ENCODE results near the gene FNBP1L. TPM values are rescaled to one million over a fixed set of nuclear protein-coding genes. Genes with fewer than 3 reads are reported as not detected.

Gene FNBP1L
- total and polyA plus RNA-seq, 2 experiments from 2014 or later: 56.3 to 132 TPM

GRCh38 chr1:93559045-93559444 is 111.1 kb downstream of the FNBP1L start:
- Mint-ChIP-seq H3K27me3 (ENCODE audit: insufficient read depth, low read depth, poor library complexity) (no peaks in the 10 kb centered on the region), H3K4me1 (no peaks in the 10 kb centered on the region), H3K9me3 (no peaks in the 10 kb centered on the region), H3K36me3 (ENCODE audit: low read depth) (peaks cover 42% of the 10 kb centered on the region), H3K4me3 (no peak overlapping the region), H3K27ac (no peak overlapping the region)
- Histone ChIP-seq H2AFZ (no peak overlapping the region), H3K9me2 (ENCODE audit: insufficient read depth) (no peaks in the 10 kb centered on the region), H3K4me3 (no peak overlapping the region), H3K4me2 (no peak overlapping the region), H3K27me3 (ENCODE audit: insufficient read depth) (no peaks in the 10 kb centered on the region), H3K27ac (ENCODE audit: low read depth) (no peak overlapping the region), H3F3A (replicated peaks; ENCODE audit: low read depth) (no peaks in the 10 kb centered on the region), H3K4me1 (ENCODE audit: insufficient read depth) (no peaks in the 10 kb centered on the region), H4K20me1 (replicated peaks; ENCODE audit: insufficient read depth) (no peaks in the 10 kb centered on the region; the same call in none of the 2 replicates), H3K36me3 (ENCODE audit: insufficient read depth) (peaks cover 3% of the 10 kb centered on the region; the same call in 1 of the 2 replicates), H3K79me2 (replicated peaks; ENCODE audit: insufficient read depth) (no peaks in the 10 kb centered on the region; the same call in 1 of the 2 replicates)
- TF ChIP-seq STAT1 (IDR thresholded peaks at IDR 0.05; ENCODE audit: unreplicated experiment) (no peak), ZNF462 (CRISPR knock-in tag; IDR thresholded peaks at IDR 0.05) (no peak), CREB1 (CRISPR knock-in tag; IDR thresholded peaks at IDR 0.05; ENCODE audit: low read depth) (no peak)
- TF ChIP-seq, protein P1, sequence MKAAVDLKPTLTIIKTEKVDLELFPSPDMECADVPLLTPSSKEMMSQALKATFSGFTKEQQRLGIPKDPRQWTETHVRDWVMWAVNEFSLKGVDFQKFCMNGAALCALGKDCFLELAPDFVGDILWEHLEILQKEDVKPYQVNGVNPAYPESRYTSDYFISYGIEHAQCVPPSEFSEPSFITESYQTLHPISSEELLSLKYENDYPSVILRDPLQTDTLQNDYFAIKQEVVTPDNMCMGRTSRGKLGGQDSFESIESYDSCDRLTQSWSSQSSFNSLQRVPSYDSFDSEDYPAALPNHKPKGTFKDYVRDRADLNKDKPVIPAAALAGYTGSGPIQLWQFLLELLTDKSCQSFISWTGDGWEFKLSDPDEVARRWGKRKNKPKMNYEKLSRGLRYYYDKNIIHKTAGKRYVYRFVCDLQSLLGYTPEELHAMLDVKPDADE (IDR thresholded peaks at IDR 0.05): no peak
- ATAC-seq (no peak), DNase-seq (ENCODE audit: low spot score) (no peak)

- Histone ChIP-seq H3K9me2 (ENCODE audit: insufficient read depth) (no peaks in the 10 kb centered on the region), H3K4me2 (no peak overlapping the region), H4K20me1 (replicated peaks; ENCODE audit: insufficient read depth) (no peaks in the 10 kb centered on the region; the same call in none of the 2 replicates), H3K27me3 (ENCODE audit: insufficient read depth) (no peaks in the 10 kb centered on the region), H3K36me3 (ENCODE audit: insufficient read depth) (peaks cover 3% of the 10 kb centered on the region; the same call in 1 of the 2 replicates), H3K4me3 (no peak overlapping the region), H3K79me2 (replicated peaks; ENCODE audit: insufficient read depth) (no peaks in the 10 kb centered on the region; the same call in 1 of the 2 replicates), H3F3A (replicated peaks; ENCODE audit: low read depth) (no peaks in the 10 kb centered on the region), H3K4me1 (ENCODE audit: insufficient read depth) (no peaks in the 10 kb centered on the region), H2AFZ (no peak overlapping the region), H3K27ac (ENCODE audit: low read depth) (no peak overlapping the region)
- Mint-ChIP-seq H3K36me3 (ENCODE audit: low read depth) (peaks cover 42% of the 10 kb centered on the region), H3K27me3 (ENCODE audit: insufficient read depth, low read depth, poor library complexity) (no peaks in the 10 kb centered on the region), H3K4me1 (no peaks in the 10 kb centered on the region), H3K9me3 (no peaks in the 10 kb centered on the region), H3K27ac (no peak overlapping the region), H3K4me3 (no peak overlapping the region)
- ATAC-seq: no peak
- no peak for DNase-seq (ENCODE audit: low spot score)
- TF ChIP-seq NANOG (IDR thresholded peaks at IDR 0.05; ENCODE audit: borderline replicate concordance): no peak
- TF ChIP-seq JUNB (IDR thresholded peaks at IDR 0.05; ENCODE audit: unreplicated experiment): no peak
- TF ChIP-seq, protein P2, sequence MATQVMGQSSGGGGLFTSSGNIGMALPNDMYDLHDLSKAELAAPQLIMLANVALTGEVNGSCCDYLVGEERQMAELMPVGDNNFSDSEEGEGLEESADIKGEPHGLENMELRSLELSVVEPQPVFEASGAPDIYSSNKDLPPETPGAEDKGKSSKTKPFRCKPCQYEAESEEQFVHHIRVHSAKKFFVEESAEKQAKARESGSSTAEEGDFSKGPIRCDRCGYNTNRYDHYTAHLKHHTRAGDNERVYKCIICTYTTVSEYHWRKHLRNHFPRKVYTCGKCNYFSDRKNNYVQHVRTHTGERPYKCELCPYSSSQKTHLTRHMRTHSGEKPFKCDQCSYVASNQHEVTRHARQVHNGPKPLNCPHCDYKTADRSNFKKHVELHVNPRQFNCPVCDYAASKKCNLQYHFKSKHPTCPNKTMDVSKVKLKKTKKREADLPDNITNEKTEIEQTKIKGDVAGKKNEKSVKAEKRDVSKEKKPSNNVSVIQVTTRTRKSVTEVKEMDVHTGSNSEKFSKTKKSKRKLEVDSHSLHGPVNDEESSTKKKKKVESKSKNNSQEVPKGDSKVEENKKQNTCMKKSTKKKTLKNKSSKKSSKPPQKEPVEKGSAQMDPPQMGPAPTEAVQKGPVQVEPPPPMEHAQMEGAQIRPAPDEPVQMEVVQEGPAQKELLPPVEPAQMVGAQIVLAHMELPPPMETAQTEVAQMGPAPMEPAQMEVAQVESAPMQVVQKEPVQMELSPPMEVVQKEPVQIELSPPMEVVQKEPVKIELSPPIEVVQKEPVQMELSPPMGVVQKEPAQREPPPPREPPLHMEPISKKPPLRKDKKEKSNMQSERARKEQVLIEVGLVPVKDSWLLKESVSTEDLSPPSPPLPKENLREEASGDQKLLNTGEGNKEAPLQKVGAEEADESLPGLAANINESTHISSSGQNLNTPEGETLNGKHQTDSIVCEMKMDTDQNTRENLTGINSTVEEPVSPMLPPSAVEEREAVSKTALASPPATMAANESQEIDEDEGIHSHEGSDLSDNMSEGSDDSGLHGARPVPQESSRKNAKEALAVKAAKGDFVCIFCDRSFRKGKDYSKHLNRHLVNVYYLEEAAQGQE (IDR thresholded peaks at IDR 0.05; ENCODE audit: unreplicated experiment): no peak
Measured at GRCh38 chr1:93559695-93560094, 111.8 kb downstream of the FNBP1L start.
